Hepatocyte (in vitro differentiated cells): Measurements from ENCODE around the gene NDUFAF7.
"Not testable (repeated sequence)": the region's sequence is repeated elsewhere in the genome, so short reads cannot be mapped to it uniquely, and the experiment has no call there.

ENCODE experiments used
- CTCF ChIP-seq: fragments of 200-600 bp; sonication (generic); IDR thresholded peaks from 2 replicates; pipeline ENCODE4 v1.5.1; 2016; ENCODE audit warnings: antibody characterized with exemption, mild to moderate bottlenecking; ENCODE audit not compliant: poor library complexity
- EZH2 ChIP-seq: fragments of 200-600 bp; sonication (generic); IDR thresholded peaks from 2 replicates; pipeline ENCODE4 v1.6.1; 2016; ENCODE audit warnings: antibody characterized with exemption, mild to moderate bottlenecking, borderline replicate concordance
- EZH2phosphoT487 ChIP-seq: fragments of 200-600 bp; sonication (generic); IDR thresholded peaks from one replicate; pipeline ENCODE4 v1.6.1; 2018; ENCODE audit warnings: antibody characterized with exemption, mild to moderate bottlenecking, low read depth, moderate library complexity; ENCODE audit not compliant: unreplicated experiment, severe bottlenecking

DNA sequence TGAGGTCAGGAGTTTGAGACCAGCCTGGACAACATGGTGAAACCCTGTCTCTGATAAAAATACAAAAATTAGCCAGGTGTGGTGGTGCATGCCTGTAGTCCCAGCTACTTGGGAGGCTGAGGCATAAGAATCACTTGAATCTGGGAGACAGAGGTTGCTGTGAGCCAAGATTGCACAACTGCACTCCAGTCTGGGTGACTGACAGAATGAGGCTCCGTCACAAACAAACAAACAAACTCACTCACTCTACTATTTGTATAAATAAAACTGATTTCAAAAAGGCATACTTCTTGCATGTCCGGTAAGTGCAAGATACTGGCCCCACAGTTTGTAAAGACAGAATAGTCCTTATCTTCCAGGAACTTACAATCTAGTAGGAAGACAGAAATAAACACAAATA is 63.4 kb downstream of the NDUFAF7 start:
- not testable (repeated sequence) for TF ChIP-seq EZH2phosphoT487, CTCF, EZH2
